GM08714 (cell line): Measurements from ENCODE around the gene PCDH9.

Source experiments
- H3K4me3 ChIP-seq: fragments of 200-500 bp; sonication (Bioruptor generic); 2 replicates; pipeline ENCODE4 v1.5.1; 2014; ENCODE audit warnings: mild to moderate bottlenecking, low read length, inconsistent platforms
- ZNF274 ChIP-seq: IDR thresholded peaks from 2 replicates; pipeline ENCODE4 v1.6.1; 2012; ENCODE audit warnings: mild to moderate bottlenecking, low read depth, low read length

PCDH9 gene

GRCh38 chr13:66689628-66690027 lies 540.5 kb downstream of the PCDH9 start:
- H3K4me3 ChIP-seq, result no peak overlapping the region
- no peak for TF ChIP-seq ZNF274

- TF ChIP-seq ZNF274, result no peak
- no peak overlapping the region for H3K4me3 ChIP-seq
Observed at GRCh38 chr13:66689037-66689619, 541.0 kb downstream of the PCDH9 start.

- no peak overlapping the region for H3K4me3 ChIP-seq
- TF ChIP-seq ZNF274, result no peak
Observed at GRCh38 chr13:66681403-66681802, 548.7 kb downstream of the PCDH9 start.

GRCh38 chr13:66680031-66680430 lies 550.1 kb downstream of the PCDH9 start:
- no peak for TF ChIP-seq ZNF274
- no peak overlapping the region for H3K4me3 ChIP-seq

GRCh38 chr13:66675620-66676019 lies 554.5 kb downstream of the PCDH9 start:
- H3K4me3 ChIP-seq, result no peak overlapping the region
- TF ChIP-seq ZNF274, result no peak

- H3K4me3 ChIP-seq, result no peak overlapping the region
- no peak for TF ChIP-seq ZNF274
Observed at GRCh38 chr13:66673401-66673800, 556.7 kb downstream of the PCDH9 start.

- no peak for TF ChIP-seq ZNF274
- H3K4me3 ChIP-seq, result no peak overlapping the region
Observed at GRCh38 chr13:66665991-66666390, 564.1 kb downstream of the PCDH9 start.

- no peak overlapping the region for H3K4me3 ChIP-seq
- no peak for TF ChIP-seq ZNF274
Observed at GRCh38 chr13:66663711-66664110, 566.4 kb downstream of the PCDH9 start.

GRCh38 chr13:66663206-66663605 lies 566.9 kb downstream of the PCDH9 start:
- H3K4me3 ChIP-seq, result no peak overlapping the region
- no peak for TF ChIP-seq ZNF274

GRCh38 chr13:66661336-66661735 lies 568.8 kb downstream of the PCDH9 start:
- TF ChIP-seq ZNF274, result no peak
- H3K4me3 ChIP-seq, result no peak overlapping the region

- no peak for TF ChIP-seq ZNF274
- no peak overlapping the region for H3K4me3 ChIP-seq
Observed at GRCh38 chr13:66660468-66660813, 569.7 kb downstream of the PCDH9 start.

- peak overlapping the region; percentile 56 for H3K4me3 ChIP-seq
- no peak for TF ChIP-seq ZNF274
Observed at GRCh38 chr13:66659701-66660467, 570.3 kb downstream of the PCDH9 start.

- no peak overlapping the region for H3K4me3 ChIP-seq
- no peak for TF ChIP-seq ZNF274
Observed at GRCh38 chr13:66659286-66659685, 570.9 kb downstream of the PCDH9 start.

GRCh38 chr13:66657165-66657881 lies 572.8 kb downstream of the PCDH9 start:
- no peak for TF ChIP-seq ZNF274
- H3K4me3 ChIP-seq, result no peak overlapping the region

- TF ChIP-seq ZNF274, result no peak
- no peak overlapping the region for H3K4me3 ChIP-seq
Observed at GRCh38 chr13:66655847-66656454, 574.2 kb downstream of the PCDH9 start.
